RWPE2 (cell line): Measurements from ENCODE around the gene OR10G7.

Source experiments
- ATAC-seq: fragments of 200-7000 bp; cut with Tn5 transposase; 3 replicates; pipeline ENCODE4 v1.9.1; 2021; ENCODE audit warnings: low read depth
- DNase-seq: peaks from one replicate; pipeline ENCODE4 v3.0.0-alpha.2; 2020; ENCODE audit warnings: low spot score
- H3K27ac ChIP-seq: fragments of 450-650 bp; 2 replicates; pipeline ENCODE4 v1.5.1; 2017; ENCODE audit warnings: mild to moderate bottlenecking; ENCODE audit not compliant: poor library complexity, severe bottlenecking
- H3K27me3 ChIP-seq: fragments of 250-450 bp; sonication (Bioruptor Pico); 2 replicates; pipeline ENCODE4 v1.5.1; 2021; ENCODE audit warnings: mild to moderate bottlenecking, moderate library complexity; ENCODE audit not compliant: insufficient read depth, poor library complexity, severe bottlenecking
- H3K36me3 ChIP-seq: fragments of 250-450 bp; sonication (Bioruptor Pico); 2 replicates; pipeline ENCODE4 v1.5.1; 2020; ENCODE audit warnings: low read depth, mild to moderate bottlenecking, moderate library complexity
- H3K4me1 ChIP-seq: fragments of 250-450 bp; sonication (Bioruptor Pico); 2 replicates; pipeline ENCODE4 v1.5.1; 2021; ENCODE audit warnings: mild to moderate bottlenecking, moderate library complexity; ENCODE audit not compliant: insufficient read depth, poor library complexity, severe bottlenecking
- H3K4me3 ChIP-seq: fragments of 250-450 bp; sonication (Bioruptor Pico); 2 replicates; pipeline ENCODE4 v1.5.1; 2021; ENCODE audit warnings: mild to moderate bottlenecking, moderate library complexity; ENCODE audit not compliant: severe bottlenecking
- H3K9me3 ChIP-seq: fragments of 250-450 bp; sonication (Bioruptor Pico); 2 replicates; pipeline ENCODE4 v1.5.1; 2021; ENCODE audit warnings: mild to moderate bottlenecking, moderate library complexity; ENCODE audit not compliant: severe bottlenecking
- TF ChIP-seq, protein P1 (sequence below): fragments of 450-650 bp; IDR thresholded peaks from one replicate; pipeline ENCODE4 v1.5.1; 2017; ENCODE audit warnings: mild to moderate bottlenecking, moderate library complexity; ENCODE audit not compliant: poor library complexity, severe bottlenecking

Gene OR10G7

DNA sequence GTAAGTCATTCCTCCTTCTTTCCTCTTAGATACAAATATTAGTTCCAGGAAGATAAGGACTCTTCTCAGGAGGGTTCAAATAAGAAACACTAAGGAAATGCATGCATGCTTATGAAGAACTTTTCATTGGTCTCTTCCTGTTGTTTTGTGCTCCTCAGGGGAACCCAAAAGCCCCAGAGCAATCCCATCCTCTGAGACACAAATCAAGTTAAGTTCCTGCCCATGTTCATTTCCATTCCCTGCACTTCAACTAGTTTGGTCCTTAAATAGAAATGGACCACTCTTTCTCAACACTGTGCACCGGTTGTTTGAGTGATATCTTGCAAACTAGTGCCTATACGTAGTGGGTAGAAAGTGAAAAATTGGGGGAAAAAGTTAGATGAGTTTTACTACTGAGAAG, 28.4 kb downstream of the OR10G7 start, which contains the start of gene OR10G4:
OR10G4 (plus strand) TSS at position 301 of the 400 bp plus-strand sequence. CDS start 2,578 bp downstream, outside the sequence.
- Histone ChIP-seq H3K27ac (no peak within 1 kb of the TSS), H3K4me1 (no peaks in the 10 kb centered on the region), H3K36me3 (no peaks in the 10 kb centered on the region), H3K9me3 (no peaks in the 10 kb centered on the region), H3K27me3 (peaks cover 3% of the 10 kb centered on the region), H3K4me3 (no peak within 1 kb of the TSS)
- ATAC-seq: no peak
- TF ChIP-seq, protein P1, sequence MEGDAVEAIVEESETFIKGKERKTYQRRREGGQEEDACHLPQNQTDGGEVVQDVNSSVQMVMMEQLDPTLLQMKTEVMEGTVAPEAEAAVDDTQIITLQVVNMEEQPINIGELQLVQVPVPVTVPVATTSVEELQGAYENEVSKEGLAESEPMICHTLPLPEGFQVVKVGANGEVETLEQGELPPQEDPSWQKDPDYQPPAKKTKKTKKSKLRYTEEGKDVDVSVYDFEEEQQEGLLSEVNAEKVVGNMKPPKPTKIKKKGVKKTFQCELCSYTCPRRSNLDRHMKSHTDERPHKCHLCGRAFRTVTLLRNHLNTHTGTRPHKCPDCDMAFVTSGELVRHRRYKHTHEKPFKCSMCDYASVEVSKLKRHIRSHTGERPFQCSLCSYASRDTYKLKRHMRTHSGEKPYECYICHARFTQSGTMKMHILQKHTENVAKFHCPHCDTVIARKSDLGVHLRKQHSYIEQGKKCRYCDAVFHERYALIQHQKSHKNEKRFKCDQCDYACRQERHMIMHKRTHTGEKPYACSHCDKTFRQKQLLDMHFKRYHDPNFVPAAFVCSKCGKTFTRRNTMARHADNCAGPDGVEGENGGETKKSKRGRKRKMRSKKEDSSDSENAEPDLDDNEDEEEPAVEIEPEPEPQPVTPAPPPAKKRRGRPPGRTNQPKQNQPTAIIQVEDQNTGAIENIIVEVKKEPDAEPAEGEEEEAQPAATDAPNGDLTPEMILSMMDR: no peak
- DNase-seq: no peak

DNA sequence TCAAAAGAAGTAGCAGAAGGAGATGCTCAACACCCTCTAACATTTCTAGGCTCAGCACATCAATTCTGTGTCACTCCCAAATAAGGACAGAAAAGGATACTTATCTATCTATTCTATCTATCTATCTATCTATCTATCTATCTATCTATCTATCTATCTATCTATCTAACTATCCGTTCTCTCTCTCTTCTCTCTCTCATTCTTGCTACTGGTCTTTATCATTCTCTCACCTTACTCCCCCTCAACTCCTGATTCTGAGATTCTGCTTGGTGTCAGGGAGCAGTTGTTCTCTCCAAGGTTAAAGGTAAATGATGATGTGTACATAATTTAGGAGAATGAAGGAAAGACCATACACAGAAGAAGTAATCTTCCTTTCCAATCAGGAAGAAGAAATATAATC, 46.0 kb downstream of the OR10G7 start, which contains the start of gene OR10G6:
OR10G6 (minus strand) TSS at position 43 of the 400 bp plus-strand sequence; CDS start at position 43, 0 bp downstream.
- H3K27me3 ChIP-seq: no peaks in the 10 kb centered on the region
- H3K9me3 ChIP-seq: no peaks in the 10 kb centered on the region
- no peak for DNase-seq
- no peak within 1 kb of the TSS for H3K4me3 ChIP-seq
- no peak for ATAC-seq
- H3K4me1 ChIP-seq: no peaks in the 10 kb centered on the region
- TF ChIP-seq, protein P1: no peak
- no peaks in the 10 kb centered on the region for H3K36me3 ChIP-seq
- H3K27ac ChIP-seq: no peak within 1 kb of the TSS
